ENCODE data around the gene LPCAT1.

The LPCAT1 gene

DNA sequence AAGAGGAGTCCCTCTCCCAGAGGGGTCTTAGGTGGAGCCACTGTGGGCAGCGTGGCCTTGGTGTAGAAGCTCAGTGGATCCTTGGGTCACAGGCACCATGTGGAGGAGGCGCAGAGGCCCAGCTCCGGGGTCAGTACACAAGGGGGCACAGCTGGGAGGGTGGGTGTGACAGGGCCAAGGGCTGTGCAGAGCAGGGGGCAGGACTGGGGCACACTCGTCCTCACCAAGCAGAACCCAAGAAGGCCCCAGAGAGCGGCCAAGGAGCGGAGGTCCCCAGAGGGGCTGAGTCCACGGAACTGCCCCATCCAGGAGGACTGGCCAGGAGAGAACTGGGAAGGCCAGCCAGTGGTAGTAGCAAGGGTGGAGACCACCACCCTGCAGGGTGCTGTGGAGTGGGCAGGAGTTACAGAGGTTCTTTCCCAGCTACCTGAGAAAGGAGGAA is 2.5 kb upstream of the LPCAT1 start:
- DNase-seq, result no peak
- Histone ChIP-seq H3K4me3 (ENCODE audit: low read length) (no peak overlapping the region), H2BK15ac (replicated peaks; ENCODE audit: low read depth) (no peak overlapping the region), H3K56ac (ENCODE audit: low read length) (no peak overlapping the region), H3K4me1 (ENCODE audit: control insufficient read depth, low read depth, low read length) (peaks cover 6% of the 10 kb centered on the region), H4K5ac (ENCODE audit: low read length) (no peak overlapping the region), H3K18ac (ENCODE audit: low read length) (no peak overlapping the region), H3K4ac (ENCODE audit: low read depth, low read length) (no peak overlapping the region), H3K79me1 (ENCODE audit: low read length) (peaks cover 3% of the 10 kb centered on the region), H2BK5ac (ENCODE audit: low read length) (no peak overlapping the region), H2AK5ac (ENCODE audit: low read length) (no peak overlapping the region), H3K23ac (ENCODE audit: low read length) (no peak overlapping the region), H3K36me3 (ENCODE audit: control insufficient read depth, insufficient read depth, low read length) (no peaks in the 10 kb centered on the region), H3K9ac (ENCODE audit: low read length) (no peak overlapping the region), H2BK120ac (ENCODE audit: low read depth, low read length) (no peak overlapping the region), H3K79me2 (ENCODE audit: control insufficient read depth, insufficient read depth, low read length) (peaks cover 22% of the 10 kb centered on the region), H3K27me3 (ENCODE audit: insufficient read depth, low read length, poor library complexity) (no peaks in the 10 kb centered on the region), H3K27ac (ENCODE audit: low read depth, low read length) (no peak overlapping the region), H3K4me2 (ENCODE audit: low read length) (no peak overlapping the region), H4K8ac (ENCODE audit: low read depth, low read length) (no peak overlapping the region)
- WGBS (ENCODE audit: extremely low coverage, insufficient coverage, low lambda C conversion rate), result no CpG with 5 or more reads among the region's 7 CpGs

DNA sequence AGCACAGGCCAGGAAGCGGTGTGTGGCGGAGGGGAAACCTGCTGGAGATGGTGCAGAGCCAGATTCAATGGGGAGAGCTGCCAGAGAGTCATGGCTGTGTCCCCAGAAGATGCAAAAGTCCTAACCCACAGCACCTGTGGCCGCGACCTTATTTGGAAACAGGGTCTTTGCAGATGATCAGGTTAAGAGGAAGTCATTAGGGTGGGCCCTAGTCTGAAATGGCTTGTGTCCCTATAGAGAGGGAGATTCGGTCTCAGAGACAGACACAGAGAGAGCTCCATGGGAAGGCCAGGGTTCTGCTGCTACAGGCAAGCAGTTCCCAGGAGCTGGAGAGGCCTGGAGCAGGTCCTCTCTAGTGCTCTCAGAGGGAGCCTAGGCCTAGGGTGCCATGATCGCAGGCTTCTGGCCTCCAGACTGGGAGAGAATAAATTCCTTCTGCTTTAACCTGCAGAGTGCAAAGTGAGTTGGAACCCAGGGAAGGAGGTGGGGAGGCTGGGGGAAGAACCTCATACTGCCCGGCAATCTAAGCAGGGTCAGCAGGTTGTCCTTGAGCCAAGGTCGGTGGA is 1.9 kb upstream of the LPCAT1 start:
- Histone ChIP-seq H3K4ac (ENCODE audit: low read depth, low read length) (no peak overlapping the region), H3K27ac (ENCODE audit: low read depth, low read length) (no peak overlapping the region), H2BK120ac (ENCODE audit: low read depth, low read length) (no peak overlapping the region), H4K8ac (ENCODE audit: low read depth, low read length) (no peak overlapping the region), H3K4me2 (ENCODE audit: low read length) (no peak overlapping the region), H3K4me1 (ENCODE audit: control insufficient read depth, low read depth, low read length) (peaks cover 6% of the 10 kb centered on the region), H3K79me1 (ENCODE audit: low read length) (peaks cover 3% of the 10 kb centered on the region), H3K23ac (ENCODE audit: low read length) (no peak overlapping the region), H3K79me2 (ENCODE audit: control insufficient read depth, insufficient read depth, low read length) (peaks cover 27% of the 10 kb centered on the region), H3K18ac (ENCODE audit: low read length) (no peak overlapping the region), H3K56ac (ENCODE audit: low read length) (no peak overlapping the region), H2AK5ac (ENCODE audit: low read length) (no peak overlapping the region), H4K5ac (ENCODE audit: low read length) (no peak overlapping the region), H2BK15ac (replicated peaks; ENCODE audit: low read depth) (no peak overlapping the region), H2BK5ac (ENCODE audit: low read length) (no peak overlapping the region), H3K9ac (ENCODE audit: low read length) (no peak overlapping the region), H3K36me3 (ENCODE audit: control insufficient read depth, insufficient read depth, low read length) (no peaks in the 10 kb centered on the region), H3K27me3 (ENCODE audit: insufficient read depth, low read length, poor library complexity) (no peaks in the 10 kb centered on the region), H3K4me3 (ENCODE audit: low read length) (no peak overlapping the region)
- no CpG with 5 or more reads among the region's 8 CpGs for WGBS (ENCODE audit: extremely low coverage, insufficient coverage, low lambda C conversion rate)
- no peak for DNase-seq

- no peak overlapping the region for H3K23ac ChIP-seq (ENCODE audit: low read length)
- no peak overlapping the region for H3K4me2 ChIP-seq (ENCODE audit: low read length)
- no peak overlapping the region for H3K4me3 ChIP-seq (ENCODE audit: low read length)
- H3K4me1 ChIP-seq (ENCODE audit: control insufficient read depth, low read depth, low read length), result peaks cover 6% of the 10 kb centered on the region
- no peak for DNase-seq
- WGBS (ENCODE audit: extremely low coverage, insufficient coverage, low lambda C conversion rate), result no CpG with 5 or more reads among the region's 20 CpGs
- no peak overlapping the region for H3K4ac ChIP-seq (ENCODE audit: low read depth, low read length)
- H3K27me3 ChIP-seq (ENCODE audit: insufficient read depth, low read length, poor library complexity), result no peaks in the 10 kb centered on the region
- H2AK5ac ChIP-seq (ENCODE audit: low read length), result no peak overlapping the region
- no peak overlapping the region for H3K27ac ChIP-seq (ENCODE audit: low read depth, low read length)
- H2BK15ac ChIP-seq (replicated peaks; ENCODE audit: low read depth), result no peak overlapping the region
- no peak overlapping the region for H3K18ac ChIP-seq (ENCODE audit: low read length)
- H3K56ac ChIP-seq (ENCODE audit: low read length), result peak overlapping the region; percentile 75
- peaks cover 31% of the 10 kb centered on the region for H3K79me2 ChIP-seq (ENCODE audit: control insufficient read depth, insufficient read depth, low read length)
- H4K5ac ChIP-seq (ENCODE audit: low read length), result no peak overlapping the region
- H2BK120ac ChIP-seq (ENCODE audit: low read depth, low read length), result no peak overlapping the region
- no peaks in the 10 kb centered on the region for H3K36me3 ChIP-seq (ENCODE audit: control insufficient read depth, insufficient read depth, low read length)
- peaks cover 4% of the 10 kb centered on the region for H3K79me1 ChIP-seq (ENCODE audit: low read length)
- no peak overlapping the region for H4K8ac ChIP-seq (ENCODE audit: low read depth, low read length)
- H3K9ac ChIP-seq (ENCODE audit: low read length), result peak overlapping the region; percentile 80
- no peak overlapping the region for H2BK5ac ChIP-seq (ENCODE audit: low read length)
Observed at GRCh38 chr5:1524799-1525623, 1.3 kb upstream of the LPCAT1 start.

DNA sequence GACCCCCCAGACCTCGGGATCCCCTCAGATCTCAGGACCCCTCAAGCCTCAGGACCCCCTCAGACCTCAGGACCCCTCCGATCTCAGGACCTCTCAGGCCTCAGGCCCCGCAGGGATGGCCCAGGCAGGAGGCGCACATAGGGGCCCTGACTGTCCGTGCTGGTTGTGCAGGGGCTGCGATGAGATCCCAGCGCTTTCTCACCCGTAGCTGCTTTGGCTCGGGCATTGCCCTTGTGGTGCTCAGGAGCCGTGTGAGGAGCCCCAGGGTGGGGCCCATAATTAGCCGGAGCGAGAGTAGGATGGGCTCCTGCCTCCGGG is 680 bp upstream of the LPCAT1 start:
- H3K9ac ChIP-seq (ENCODE audit: low read length), result peak overlapping the region; percentile 80
- WGBS (ENCODE audit: extremely low coverage, insufficient coverage, low lambda C conversion rate), result no CpG with 5 or more reads among the region's 13 CpGs

GRCh38 chr5:1523480-1523792 is 324 bp downstream of the LPCAT1 start:
- Histone ChIP-seq H2AK5ac (ENCODE audit: low read length) (no peak overlapping the region), H4K8ac (ENCODE audit: low read depth, low read length) (no peak overlapping the region), H4K5ac (ENCODE audit: low read length) (no peak overlapping the region), H3K23ac (ENCODE audit: low read length) (no peak overlapping the region), H3K18ac (ENCODE audit: low read length) (peak overlapping the region; percentile 77), H3K79me2 (ENCODE audit: control insufficient read depth, insufficient read depth, low read length) (peaks cover 47% of the 10 kb centered on the region), H3K4me2 (ENCODE audit: low read length) (peak overlapping the region; percentile 27), H3K4me1 (ENCODE audit: control insufficient read depth, low read depth, low read length) (peaks cover 6% of the 10 kb centered on the region), H2BK5ac (ENCODE audit: low read length) (no peak overlapping the region), H2BK15ac (replicated peaks; ENCODE audit: low read depth) (no peak overlapping the region), H2BK120ac (ENCODE audit: low read depth, low read length) (peak overlapping the region; percentile 64), H3K56ac (ENCODE audit: low read length) (peak overlapping the region; percentile 90), H3K27ac (ENCODE audit: low read depth, low read length) (peak overlapping the region; percentile 38), H3K4me3 (ENCODE audit: low read length) (peak overlapping the region; percentile 84), H3K9ac (ENCODE audit: low read length) (peak overlapping the region; percentile 60), H3K4ac (ENCODE audit: low read depth, low read length) (peak overlapping the region; percentile 1), H3K27me3 (ENCODE audit: insufficient read depth, low read length, poor library complexity) (no peaks in the 10 kb centered on the region), H3K36me3 (ENCODE audit: control insufficient read depth, insufficient read depth, low read length) (peaks cover 4% of the 10 kb centered on the region), H3K79me1 (ENCODE audit: low read length) (peaks cover 11% of the 10 kb centered on the region)
- WGBS (ENCODE audit: extremely low coverage, insufficient coverage, low lambda C conversion rate), result no CpG with 5 or more reads among the region's 48 CpGs
- no peak for DNase-seq

More for the DNA sequence above, 680 bp upstream of the LPCAT1 start:
- H3K4me1 ChIP-seq (ENCODE audit: control insufficient read depth, low read depth, low read length), result peaks cover 6% of the 10 kb centered on the region
- H2BK120ac ChIP-seq (ENCODE audit: low read depth, low read length), result no peak overlapping the region
- no peak overlapping the region for H3K27ac ChIP-seq (ENCODE audit: low read depth, low read length)
- H2BK5ac ChIP-seq (ENCODE audit: low read length), result no peak overlapping the region
- no peak overlapping the region for H4K8ac ChIP-seq (ENCODE audit: low read depth, low read length)
- H3K4me3 ChIP-seq (ENCODE audit: low read length), result no peak overlapping the region
- H3K79me2 ChIP-seq (ENCODE audit: control insufficient read depth, insufficient read depth, low read length), result peaks cover 37% of the 10 kb centered on the region
- DNase-seq, result no peak
- no peak overlapping the region for H2BK15ac ChIP-seq (replicated peaks; ENCODE audit: low read depth)
- H3K56ac ChIP-seq (ENCODE audit: low read length), result peak overlapping the region; percentile 75
- no peak overlapping the region for H3K23ac ChIP-seq (ENCODE audit: low read length)
- peak overlapping the region; percentile 8 for H3K4ac ChIP-seq (ENCODE audit: low read depth, low read length)
- H2AK5ac ChIP-seq (ENCODE audit: low read length), result no peak overlapping the region
- H3K27me3 ChIP-seq (ENCODE audit: insufficient read depth, low read length, poor library complexity), result no peaks in the 10 kb centered on the region
- H3K18ac ChIP-seq (ENCODE audit: low read length), result peak overlapping the region; percentile 91
- no peak overlapping the region for H4K5ac ChIP-seq (ENCODE audit: low read length)
- peak overlapping the region; percentile 21 for H3K4me2 ChIP-seq (ENCODE audit: low read length)
- H3K79me1 ChIP-seq (ENCODE audit: low read length), result peaks cover 9% of the 10 kb centered on the region
- H3K36me3 ChIP-seq (ENCODE audit: control insufficient read depth, insufficient read depth, low read length), result peaks cover 3% of the 10 kb centered on the region

Data from mesendoderm (in vitro differentiated cells).